HG03135 (cell line): Measurements from ENCODE around the gene SPATA31E1.
"Not testable (repeated sequence)": the region's sequence is repeated elsewhere in the genome, so short reads cannot be mapped to it uniquely, and the experiment has no call there.

Experiments used
- ATAC-seq: cut with Tn5 transposase; IDR thresholded peaks from one replicate; pipeline ENCODE4 v1.9.1; 2021; ENCODE audit warnings: mild to moderate bottlenecking, moderate library complexity; ENCODE audit not compliant: unreplicated experiment

Gene SPATA31E1

GRCh38 chr9:87884578-87885459 lies 2.1 kb downstream of the SPATA31E1 start:
- ATAC-seq: no peak

GRCh38 chr9:87885484-87886189 lies 3.0 kb downstream of the SPATA31E1 start:
- no peak for ATAC-seq

GRCh38 chr9:87886210-87886932 lies 3.7 kb downstream of the SPATA31E1 start:
- ATAC-seq: no peak

GRCh38 chr9:87886933-87887505 lies 4.3 kb downstream of the SPATA31E1 start:
- ATAC-seq: no peak

GRCh38 chr9:87887661-87888480 lies 5.2 kb downstream of the SPATA31E1 start:
- ATAC-seq: no peak

GRCh38 chr9:87888501-87888900 lies 5.8 kb downstream of the SPATA31E1 start:
- ATAC-seq: no peak

GRCh38 chr9:87889065-87889881 lies 6.6 kb downstream of the SPATA31E1 start:
- no peak for ATAC-seq

- no peak for ATAC-seq
Measured at GRCh38 chr9:87889882-87890252, 7.2 kb downstream of the SPATA31E1 start.

- no peak for ATAC-seq
Measured at GRCh38 chr9:87890837-87891236, 8.2 kb downstream of the SPATA31E1 start.

GRCh38 chr9:87891754-87892153 lies 9.1 kb downstream of the SPATA31E1 start:
- no peak for ATAC-seq

- ATAC-seq: no peak
Measured at GRCh38 chr9:87892956-87893355, 10.3 kb downstream of the SPATA31E1 start.

GRCh38 chr9:87894998-87895625 lies 12.4 kb downstream of the SPATA31E1 start:
- ATAC-seq: no peak

GRCh38 chr9:87896891-87897290 lies 14.2 kb downstream of the SPATA31E1 start:
- ATAC-seq: no peak

GRCh38 chr9:87898151-87898550 lies 15.5 kb downstream of the SPATA31E1 start:
- no peak for ATAC-seq

- ATAC-seq: not testable (repeated sequence)
Measured at GRCh38 chr9:87902371-87902770, 19.7 kb downstream of the SPATA31E1 start.

- no peak for ATAC-seq
Measured at GRCh38 chr9:87909310-87910041, 26.8 kb downstream of the SPATA31E1 start.

- no peak for ATAC-seq
Measured at GRCh38 chr9:87910821-87911220, 28.1 kb downstream of the SPATA31E1 start.

- not testable (repeated sequence) for ATAC-seq
Measured at GRCh38 chr9:87917662-87918061, 35.0 kb downstream of the SPATA31E1 start, which contains the start of gene SPATA31C1. Gene SPATA31C1, plus strand, starts transcription at chr9:87917962.
